Erythroblast (primary cell): ENCODE measurements around the gene PVALB.

Experiments used
- GATA1 ChIP-seq: IDR thresholded peaks from 2 replicates; pipeline ENCODE4 v1.6.1; 2011; ENCODE audit warnings: low read depth, mild to moderate bottlenecking, control low read depth, low read length, moderate library complexity
- POLR2A ChIP-seq: IDR thresholded peaks from 2 replicates; pipeline ENCODE4 v1.6.1; 2011; ENCODE audit warnings: mild to moderate bottlenecking, low read length

- no peak for TF ChIP-seq POLR2A
- TF ChIP-seq GATA1, result no peak
Observed at GRCh38 chr22:36815558-36816338, 1.1 kb downstream of the PVALB start.
